ENCODE data around the gene RHEX. TPM values are rescaled to one million over a fixed set of nuclear protein-coding genes. Genes with fewer than 3 reads are reported as not detected.

The RHEX gene
- total RNA-seq, 1 experiment from 2014 or later: not detected

DNA sequence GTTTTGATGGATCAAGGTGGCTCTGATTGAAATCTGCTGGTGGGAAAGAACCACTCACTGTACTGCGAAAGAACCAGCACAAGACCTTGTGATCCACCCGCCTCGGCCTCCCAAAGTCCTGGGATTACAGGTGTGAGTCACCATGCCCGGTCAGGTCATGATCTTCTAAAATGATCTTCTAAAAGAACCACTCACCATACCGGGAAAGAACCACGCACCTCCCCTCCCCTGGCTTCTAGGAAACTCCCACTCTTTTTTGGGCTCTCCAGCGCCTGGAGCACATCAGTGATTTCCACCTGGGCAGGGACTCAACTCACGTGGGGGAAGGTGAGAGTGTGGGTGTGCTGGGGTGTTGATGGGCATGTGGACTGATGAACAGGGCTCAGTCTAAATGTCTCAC is 41.9 kb upstream of the RHEX start:
- DNase-seq (ENCODE audit: low spot score) (no peak), ATAC-seq (no peak)
- TF ChIP-seq TEAD1 (CRISPR knock-in tag; IDR thresholded peaks at IDR 0.05) (no peak), MYBL2 (CRISPR knock-in tag; IDR thresholded peaks at IDR 0.05) (no peak), ZNF138 (CRISPR knock-in tag; conservative IDR thresholded peaks at IDR 0.05) (no peak), NFYB (CRISPR knock-in tag; conservative IDR thresholded peaks at IDR 0.05; ENCODE audit: low read depth) (no peak), FOXP1 (CRISPR knock-in tag; IDR thresholded peaks at IDR 0.05; ENCODE audit: borderline replicate concordance) (no peak)
- TF ChIP-seq, protein P1, sequence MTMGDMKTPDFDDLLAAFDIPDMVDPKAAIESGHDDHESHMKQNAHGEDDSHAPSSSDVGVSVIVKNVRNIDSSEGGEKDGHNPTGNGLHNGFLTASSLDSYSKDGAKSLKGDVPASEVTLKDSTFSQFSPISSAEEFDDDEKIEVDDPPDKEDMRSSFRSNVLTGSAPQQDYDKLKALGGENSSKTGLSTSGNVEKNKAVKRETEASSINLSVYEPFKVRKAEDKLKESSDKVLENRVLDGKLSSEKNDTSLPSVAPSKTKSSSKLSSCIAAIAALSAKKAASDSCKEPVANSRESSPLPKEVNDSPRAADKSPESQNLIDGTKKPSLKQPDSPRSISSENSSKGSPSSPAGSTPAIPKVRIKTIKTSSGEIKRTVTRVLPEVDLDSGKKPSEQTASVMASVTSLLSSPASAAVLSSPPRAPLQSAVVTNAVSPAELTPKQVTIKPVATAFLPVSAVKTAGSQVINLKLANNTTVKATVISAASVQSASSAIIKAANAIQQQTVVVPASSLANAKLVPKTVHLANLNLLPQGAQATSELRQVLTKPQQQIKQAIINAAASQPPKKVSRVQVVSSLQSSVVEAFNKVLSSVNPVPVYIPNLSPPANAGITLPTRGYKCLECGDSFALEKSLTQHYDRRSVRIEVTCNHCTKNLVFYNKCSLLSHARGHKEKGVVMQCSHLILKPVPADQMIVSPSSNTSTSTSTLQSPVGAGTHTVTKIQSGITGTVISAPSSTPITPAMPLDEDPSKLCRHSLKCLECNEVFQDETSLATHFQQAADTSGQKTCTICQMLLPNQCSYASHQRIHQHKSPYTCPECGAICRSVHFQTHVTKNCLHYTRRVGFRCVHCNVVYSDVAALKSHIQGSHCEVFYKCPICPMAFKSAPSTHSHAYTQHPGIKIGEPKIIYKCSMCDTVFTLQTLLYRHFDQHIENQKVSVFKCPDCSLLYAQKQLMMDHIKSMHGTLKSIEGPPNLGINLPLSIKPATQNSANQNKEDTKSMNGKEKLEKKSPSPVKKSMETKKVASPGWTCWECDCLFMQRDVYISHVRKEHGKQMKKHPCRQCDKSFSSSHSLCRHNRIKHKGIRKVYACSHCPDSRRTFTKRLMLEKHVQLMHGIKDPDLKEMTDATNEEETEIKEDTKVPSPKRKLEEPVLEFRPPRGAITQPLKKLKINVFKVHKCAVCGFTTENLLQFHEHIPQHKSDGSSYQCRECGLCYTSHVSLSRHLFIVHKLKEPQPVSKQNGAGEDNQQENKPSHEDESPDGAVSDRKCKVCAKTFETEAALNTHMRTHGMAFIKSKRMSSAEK (CRISPR knock-in tag; IDR thresholded peaks at IDR 0.05; ENCODE audit: borderline replicate concordance): no peak
- TF ChIP-seq, protein P2, sequence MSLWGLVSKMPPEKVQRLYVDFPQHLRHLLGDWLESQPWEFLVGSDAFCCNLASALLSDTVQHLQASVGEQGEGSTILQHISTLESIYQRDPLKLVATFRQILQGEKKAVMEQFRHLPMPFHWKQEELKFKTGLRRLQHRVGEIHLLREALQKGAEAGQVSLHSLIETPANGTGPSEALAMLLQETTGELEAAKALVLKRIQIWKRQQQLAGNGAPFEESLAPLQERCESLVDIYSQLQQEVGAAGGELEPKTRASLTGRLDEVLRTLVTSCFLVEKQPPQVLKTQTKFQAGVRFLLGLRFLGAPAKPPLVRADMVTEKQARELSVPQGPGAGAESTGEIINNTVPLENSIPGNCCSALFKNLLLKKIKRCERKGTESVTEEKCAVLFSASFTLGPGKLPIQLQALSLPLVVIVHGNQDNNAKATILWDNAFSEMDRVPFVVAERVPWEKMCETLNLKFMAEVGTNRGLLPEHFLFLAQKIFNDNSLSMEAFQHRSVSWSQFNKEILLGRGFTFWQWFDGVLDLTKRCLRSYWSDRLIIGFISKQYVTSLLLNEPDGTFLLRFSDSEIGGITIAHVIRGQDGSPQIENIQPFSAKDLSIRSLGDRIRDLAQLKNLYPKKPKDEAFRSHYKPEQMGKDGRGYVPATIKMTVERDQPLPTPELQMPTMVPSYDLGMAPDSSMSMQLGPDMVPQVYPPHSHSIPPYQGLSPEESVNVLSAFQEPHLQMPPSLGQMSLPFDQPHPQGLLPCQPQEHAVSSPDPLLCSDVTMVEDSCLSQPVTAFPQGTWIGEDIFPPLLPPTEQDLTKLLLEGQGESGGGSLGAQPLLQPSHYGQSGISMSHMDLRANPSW (CRISPR knock-in tag; conservative IDR thresholded peaks at IDR 0.05; ENCODE audit: low read depth): no peak
- ChIA-PET CTCF (no interaction called here), POLR2A (no interaction called here)
- no peaks in the 10 kb centered on the region for H3K36me3 Mint-ChIP-seq
- H3K4me1 Mint-ChIP-seq: peaks cover 4% of the 10 kb centered on the region
- H3K9me3 Mint-ChIP-seq: no peaks in the 10 kb centered on the region
- H3K27ac Mint-ChIP-seq: no peak overlapping the region
- H3K27me3 Mint-ChIP-seq (ENCODE audit: low read depth): peaks cover 5% of the 10 kb centered on the region
- no peak overlapping the region for H3K4me3 Mint-ChIP-seq

- H3K36me3 Mint-ChIP-seq: no peaks in the 10 kb centered on the region
- peak; percentile 45 for DNase-seq (ENCODE audit: low spot score)
- ChIA-PET CTCF (interaction anchor here (0.6 to 1.1 kb wide), 2 partner anchors 14 to 28 kb away, joined by 3 read pairs; no protein-coding TSS in a partner anchor), POLR2A (no interaction called here)
- peak; percentile 97 for ATAC-seq
- no peak overlapping the region for H3K4me3 Mint-ChIP-seq
- no peaks in the 10 kb centered on the region for H3K9me3 Mint-ChIP-seq
- H3K27me3 Mint-ChIP-seq (ENCODE audit: low read depth): peaks cover 5% of the 10 kb centered on the region
- H3K27ac Mint-ChIP-seq: no peak overlapping the region
- peaks cover 4% of the 10 kb centered on the region for H3K4me1 Mint-ChIP-seq
- TF ChIP-seq, protein P1 (CRISPR knock-in tag; IDR thresholded peaks at IDR 0.05; ENCODE audit: borderline replicate concordance): no peak
- TF ChIP-seq ZNF317 (CRISPR knock-in tag; IDR thresholded peaks at IDR 0.05; ENCODE audit: borderline replicate concordance, low read depth) (no peak), ZSCAN18 (CRISPR knock-in tag; IDR thresholded peaks at IDR 0.05) (no peak), OVOL2 (CRISPR knock-in tag; IDR thresholded peaks at IDR 0.05; ENCODE audit: borderline replicate concordance) (no peak), GTF2I (CRISPR knock-in tag; conservative IDR thresholded peaks at IDR 0.05) (no peak), AFF4 (CRISPR knock-in tag; IDR thresholded peaks at IDR 0.05; ENCODE audit: borderline replicate concordance) (no peak)
Measured at GRCh38 chr1:206012086-206012859, 40.7 kb upstream of the RHEX start.

All from WTC11 (cell line).